SW480 (cell line): ENCODE measurements around the gene NEDD9.

Experiments used
- DNase-seq: peaks from one replicate; pipeline ENCODE4 v3.0.0-alpha.2; 2016; ENCODE audit warnings: low spot score

Gene NEDD9, protein sequence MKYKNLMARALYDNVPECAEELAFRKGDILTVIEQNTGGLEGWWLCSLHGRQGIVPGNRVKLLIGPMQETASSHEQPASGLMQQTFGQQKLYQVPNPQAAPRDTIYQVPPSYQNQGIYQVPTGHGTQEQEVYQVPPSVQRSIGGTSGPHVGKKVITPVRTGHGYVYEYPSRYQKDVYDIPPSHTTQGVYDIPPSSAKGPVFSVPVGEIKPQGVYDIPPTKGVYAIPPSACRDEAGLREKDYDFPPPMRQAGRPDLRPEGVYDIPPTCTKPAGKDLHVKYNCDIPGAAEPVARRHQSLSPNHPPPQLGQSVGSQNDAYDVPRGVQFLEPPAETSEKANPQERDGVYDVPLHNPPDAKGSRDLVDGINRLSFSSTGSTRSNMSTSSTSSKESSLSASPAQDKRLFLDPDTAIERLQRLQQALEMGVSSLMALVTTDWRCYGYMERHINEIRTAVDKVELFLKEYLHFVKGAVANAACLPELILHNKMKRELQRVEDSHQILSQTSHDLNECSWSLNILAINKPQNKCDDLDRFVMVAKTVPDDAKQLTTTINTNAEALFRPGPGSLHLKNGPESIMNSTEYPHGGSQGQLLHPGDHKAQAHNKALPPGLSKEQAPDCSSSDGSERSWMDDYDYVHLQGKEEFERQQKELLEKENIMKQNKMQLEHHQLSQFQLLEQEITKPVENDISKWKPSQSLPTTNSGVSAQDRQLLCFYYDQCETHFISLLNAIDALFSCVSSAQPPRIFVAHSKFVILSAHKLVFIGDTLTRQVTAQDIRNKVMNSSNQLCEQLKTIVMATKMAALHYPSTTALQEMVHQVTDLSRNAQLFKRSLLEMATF

GRCh38 chr6:11232193-11232769, at the start of gene NEDD9:
NEDD9 (minus strand) TSS chr6:11232668; CDS start chr6:11232515, 153 bp downstream.
- peak; percentile 92 for DNase-seq

- DNase-seq: no peak
Measured at GRCh38 chr6:11282245-11282644, 49.8 kb upstream of the NEDD9 start.

DNA sequence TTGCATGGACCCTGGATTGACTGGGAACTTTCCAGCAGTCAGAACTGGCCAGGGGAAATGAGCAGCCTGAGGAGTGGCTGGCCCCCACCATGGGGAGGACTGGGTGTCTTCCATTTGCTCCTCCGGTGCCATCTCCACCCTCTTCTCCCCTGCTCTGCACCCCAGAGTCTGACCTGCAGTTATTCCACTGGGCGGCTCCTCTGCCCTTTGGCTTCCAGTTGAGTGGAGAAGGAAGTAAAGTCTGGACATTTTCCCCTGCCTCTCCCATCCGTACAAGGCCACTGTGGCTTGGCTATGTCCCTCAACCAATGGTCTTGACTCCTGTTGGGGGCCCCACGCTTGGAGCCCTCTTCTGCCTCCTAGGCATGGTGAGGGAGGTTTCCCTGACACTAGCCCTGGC, 47.9 kb upstream of the NEDD9 start:
- DNase-seq: no peak

- DNase-seq: no peak
Measured at GRCh38 chr6:11279284-11279689, 46.8 kb upstream of the NEDD9 start.

- no peak for DNase-seq
Measured at GRCh38 chr6:11278207-11278559, 45.7 kb upstream of the NEDD9 start.

DNA sequence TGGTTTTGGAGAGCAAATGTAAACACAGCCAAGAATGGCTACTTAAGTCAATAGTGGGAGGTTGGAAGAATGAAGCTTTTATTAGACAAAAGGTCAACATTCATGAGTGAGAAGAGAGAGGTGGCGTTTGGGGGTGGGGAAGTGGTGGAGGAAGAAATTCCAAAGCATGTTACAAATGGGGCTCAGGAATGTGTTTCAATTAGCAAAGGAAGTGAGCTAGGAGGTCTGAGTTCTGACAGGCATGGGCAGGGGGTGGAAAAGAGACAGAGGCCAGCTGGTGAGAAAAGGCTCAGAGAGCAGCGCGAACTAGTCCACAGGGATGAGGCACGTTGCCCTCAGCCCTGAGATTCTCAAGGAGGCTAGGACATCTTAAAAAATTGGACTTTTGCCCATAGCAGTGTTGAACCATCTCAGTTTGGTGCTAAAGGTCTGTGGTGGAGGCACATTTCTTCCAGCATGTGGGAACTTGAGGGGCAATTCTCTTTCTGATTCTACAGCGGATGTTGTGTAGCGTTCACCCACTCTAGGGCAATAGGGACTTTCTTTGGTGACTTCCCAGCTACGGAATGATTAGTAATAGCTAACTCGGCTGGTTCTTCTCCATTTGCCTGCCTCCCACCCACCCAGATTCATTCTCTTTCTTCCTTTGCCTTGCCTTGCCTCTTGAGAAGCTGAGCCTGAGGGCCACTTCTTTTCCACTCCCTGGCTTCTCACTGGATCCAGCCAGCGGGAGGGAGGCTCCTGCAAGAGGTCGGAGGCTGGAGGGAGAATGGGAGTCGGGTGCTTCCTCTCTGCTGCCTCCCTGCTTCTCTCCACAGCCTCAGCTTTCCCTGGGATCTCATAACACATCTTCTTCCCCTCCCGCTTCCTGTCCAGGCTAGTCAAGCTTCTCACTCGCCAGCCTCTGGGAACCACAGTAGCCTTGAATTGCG, 45.1 kb upstream of the NEDD9 start:
- peak; percentile 17 for DNase-seq

DNA sequence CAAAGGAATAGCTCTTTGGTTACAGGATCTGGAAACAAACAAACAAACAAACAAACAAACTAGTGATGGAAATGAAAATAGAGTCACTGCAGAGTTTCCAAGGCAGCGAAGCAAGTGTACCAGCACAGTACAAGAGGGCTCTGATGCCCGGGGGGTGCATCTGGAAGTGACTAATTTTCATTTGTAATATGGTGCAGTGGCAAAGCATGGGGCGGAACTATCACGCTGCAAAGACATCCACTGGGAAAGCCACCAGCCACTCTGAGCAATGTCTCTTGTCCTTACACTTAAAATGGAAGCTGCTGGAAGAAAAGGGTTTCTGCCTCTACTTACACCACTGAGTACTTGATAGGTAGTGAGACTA, 44.4 kb upstream of the NEDD9 start:
- DNase-seq: no peak

DNA sequence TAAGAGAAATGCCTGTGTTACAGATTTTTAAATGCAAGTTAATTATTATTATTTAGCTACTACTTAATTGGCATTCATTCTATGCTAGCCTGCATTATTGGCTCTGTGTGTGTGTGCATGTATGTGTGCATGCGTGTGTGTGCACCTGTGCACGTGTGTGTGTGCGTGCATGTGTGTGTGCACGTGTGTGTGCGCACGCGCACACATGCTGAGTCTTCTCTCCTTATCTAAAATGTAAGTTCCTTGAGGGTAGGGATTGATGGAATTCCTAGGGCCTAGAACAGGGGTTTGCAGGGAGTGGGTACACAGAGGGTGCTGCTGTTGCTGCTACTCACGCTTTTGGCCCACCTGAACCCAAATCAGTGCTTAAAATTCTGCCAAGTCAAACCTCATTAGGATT, 43.8 kb upstream of the NEDD9 start:
- no peak for DNase-seq

- DNase-seq: peak; percentile 36
Measured at GRCh38 chr6:11275598-11275997, 43.1 kb upstream of the NEDD9 start.

DNA sequence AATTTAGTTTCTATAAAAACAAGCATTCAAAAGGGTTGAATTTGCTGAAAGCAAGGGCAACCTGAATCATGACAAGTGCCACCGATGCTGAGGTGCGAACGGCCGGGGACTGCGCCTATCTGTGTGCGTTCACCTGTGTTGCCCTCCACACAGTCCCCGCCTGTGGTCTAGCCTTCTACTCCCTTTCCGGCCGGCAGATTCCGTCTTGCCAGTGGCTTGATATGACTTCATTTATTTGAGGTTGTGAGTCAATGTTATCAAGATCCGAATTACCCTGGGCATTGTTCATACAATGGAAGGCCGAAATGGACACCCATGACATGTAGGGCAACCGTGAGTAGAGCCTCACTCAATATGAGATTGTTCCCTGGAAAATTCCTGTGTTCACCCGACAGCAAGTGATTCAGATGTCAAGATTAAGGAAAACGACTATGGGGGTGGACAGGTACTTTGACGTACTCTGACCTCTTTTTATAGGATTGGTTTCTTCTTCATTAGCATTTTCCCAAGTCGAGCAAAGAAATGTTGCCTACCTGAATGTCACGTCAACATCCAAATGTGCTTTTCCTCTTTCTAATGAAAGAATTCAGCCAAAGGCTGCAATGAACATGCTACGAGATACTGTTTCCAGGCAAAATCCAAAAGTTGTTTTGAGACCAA, 41.1 kb upstream of the NEDD9 start:
- no peak for DNase-seq

DNA sequence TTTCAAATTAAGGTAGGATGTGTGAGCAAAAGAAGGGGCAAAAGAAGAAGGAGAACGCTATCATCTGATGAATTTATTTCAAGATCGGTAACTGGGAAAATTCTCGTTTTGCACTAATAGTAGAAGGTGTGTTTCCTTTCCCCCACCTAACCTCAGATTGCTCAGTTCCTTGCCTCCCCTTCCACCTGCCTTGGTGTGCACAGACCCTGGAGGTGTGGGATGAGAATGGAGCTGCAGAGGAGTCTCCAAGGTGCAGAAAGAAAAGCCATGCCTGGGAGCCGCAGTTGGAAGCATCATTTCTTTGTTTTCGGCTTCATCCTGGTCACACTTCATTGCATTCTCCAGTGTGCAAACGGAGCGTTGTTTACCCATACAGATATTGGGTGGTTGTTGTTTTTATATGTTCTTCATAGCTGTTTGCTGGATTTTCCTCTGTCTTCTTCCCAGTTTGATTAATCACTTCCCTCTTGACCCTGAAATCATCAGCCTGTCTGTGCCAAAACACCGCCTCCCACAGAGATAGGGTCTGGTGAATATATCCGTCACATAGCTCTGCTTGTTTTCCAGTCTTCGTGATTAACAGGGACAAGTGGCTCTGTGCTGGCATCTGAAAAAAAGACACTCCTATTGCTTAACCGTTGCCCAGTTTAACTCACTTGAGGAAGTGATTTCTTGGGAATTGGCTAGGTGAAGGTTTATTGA, 40.2 kb upstream of the NEDD9 start:
- DNase-seq: no peak

GRCh38 chr6:11271228-11272020, 39.0 kb upstream of the NEDD9 start:
- DNase-seq: no peak

DNA sequence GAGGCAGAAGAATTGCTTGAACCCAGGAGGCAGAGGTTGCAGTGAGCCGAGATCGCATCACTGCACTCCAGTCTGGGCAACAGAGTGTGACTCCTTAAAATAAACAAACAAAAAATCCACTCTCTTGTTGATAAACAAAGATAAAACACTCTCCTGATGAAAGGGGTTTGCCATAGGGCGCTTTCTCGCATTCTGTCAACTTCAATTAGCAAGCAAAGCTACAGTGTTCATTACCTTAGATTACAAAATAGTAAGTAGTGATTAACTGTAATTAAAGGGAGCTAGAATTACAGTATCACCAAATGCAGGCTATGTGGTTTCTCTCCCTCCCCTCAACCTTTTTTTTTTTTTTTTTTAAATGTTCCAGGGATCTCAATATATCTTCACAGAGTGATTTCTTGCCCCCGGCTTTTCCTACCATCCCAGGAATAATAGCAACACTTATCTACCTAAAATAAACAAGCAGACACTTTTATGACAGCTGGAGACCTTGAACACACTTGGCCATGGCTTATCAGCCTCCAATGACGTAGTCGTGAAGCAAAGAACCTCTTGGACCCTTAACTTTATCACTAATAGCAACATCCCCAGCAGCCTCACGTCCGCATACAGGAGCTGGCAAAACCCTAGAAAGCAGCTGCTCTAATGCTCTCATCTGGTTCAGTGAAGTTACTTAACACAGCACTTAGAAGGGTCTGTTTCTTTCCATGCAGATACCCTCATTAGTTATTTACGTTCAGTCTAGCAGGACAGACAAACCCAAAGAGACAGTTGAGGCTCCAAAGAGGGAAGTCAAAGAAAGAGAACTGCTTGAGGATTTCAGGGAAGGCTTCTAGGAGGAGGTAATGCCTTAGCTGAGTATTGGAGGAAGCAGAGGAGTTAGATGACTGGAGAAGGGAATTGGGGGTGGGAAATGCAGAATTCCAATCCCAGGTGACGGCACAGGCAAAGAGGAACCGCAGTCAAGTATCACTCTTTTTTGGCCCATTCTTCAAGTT, 37.9 kb upstream of the NEDD9 start:
- no peak for DNase-seq

DNA sequence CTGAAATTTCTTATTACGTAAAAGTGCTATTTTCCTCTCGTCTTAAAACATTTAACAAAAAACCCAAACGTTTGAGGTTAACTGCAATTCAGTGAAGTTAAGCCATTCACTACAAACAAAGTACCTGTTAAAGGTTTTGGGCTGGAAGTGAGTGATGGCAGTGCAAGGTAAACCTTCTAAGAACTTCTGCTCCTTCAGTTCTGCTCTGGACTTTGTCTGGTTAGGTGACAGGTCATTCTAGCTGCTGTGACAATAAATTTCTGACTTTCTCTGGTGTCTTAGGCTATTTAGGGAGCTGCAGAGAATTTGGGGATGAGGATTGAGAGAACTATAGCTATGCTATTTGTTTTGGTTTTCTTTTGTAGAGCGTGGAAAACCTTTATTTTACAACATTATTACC, 36.5 kb upstream of the NEDD9 start:
- no peak for DNase-seq

DNA sequence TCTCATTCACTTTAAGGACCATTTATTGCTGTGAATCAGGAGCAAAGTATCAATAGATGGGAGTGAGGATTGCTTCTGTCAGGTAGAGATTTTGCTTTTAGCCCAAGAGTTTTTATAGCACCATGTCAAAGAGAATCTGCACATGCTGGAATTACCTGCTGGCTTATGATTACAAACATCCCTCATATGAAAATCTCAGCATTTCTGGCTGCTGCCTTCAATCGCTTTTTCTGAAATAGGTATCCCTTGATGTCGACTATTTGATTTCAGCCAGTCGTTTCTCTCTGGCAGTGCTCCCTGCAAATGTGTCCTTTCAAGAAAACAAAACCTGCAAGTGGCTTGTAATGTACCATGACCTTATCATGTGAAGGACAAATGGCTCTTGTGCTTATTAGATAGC, 34.5 kb upstream of the NEDD9 start:
- no peak for DNase-seq

DNA sequence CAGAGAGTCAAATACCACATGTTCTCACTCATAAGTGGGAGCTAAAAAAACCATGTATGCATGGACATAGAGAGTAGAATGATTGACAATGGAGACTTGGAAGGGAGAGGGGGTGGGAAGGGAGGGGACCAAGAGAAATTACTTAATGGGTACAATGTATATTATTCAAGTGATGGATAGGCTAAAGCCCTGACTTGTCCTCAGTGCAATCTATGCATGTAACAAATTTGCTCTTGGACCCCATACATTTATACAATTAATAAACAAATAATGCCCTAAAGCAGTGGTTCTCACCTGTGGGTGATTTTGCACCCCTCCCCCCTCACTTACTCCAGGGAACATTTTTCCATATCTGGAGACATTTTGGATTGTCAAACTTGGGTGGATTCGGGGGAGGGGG, 33.5 kb upstream of the NEDD9 start:
- DNase-seq: no peak

- no peak for DNase-seq
Measured at GRCh38 chr6:11264100-11264499, 31.6 kb upstream of the NEDD9 start.

GRCh38 chr6:11263291-11263775, 30.9 kb upstream of the NEDD9 start:
- DNase-seq: peak; percentile 39

- DNase-seq: no peak
Measured at GRCh38 chr6:11262242-11262641, 29.8 kb upstream of the NEDD9 start.
